Ectodermal cell (in vitro differentiated cells): ENCODE data around the gene RBM20.
"Not testable (repeated sequence)": the region's sequence is repeated elsewhere in the genome, so short reads cannot be mapped to it uniquely, and the experiment has no call there.

Experiments
- H3K27ac ChIP-seq: 2 replicates; pipeline ENCODE4 v1.7.0; 2013; ENCODE audit warnings: mild to moderate bottlenecking, low read depth, low read length; ENCODE audit not compliant: insufficient read depth, poor library complexity, severe bottlenecking
- H3K27me3 ChIP-seq: 2 replicates; pipeline ENCODE4 v1.7.0; 2013; ENCODE audit warnings: mild to moderate bottlenecking, low read length; ENCODE audit not compliant: insufficient read depth, control insufficient read depth, poor library complexity, severe bottlenecking
- H3K36me3 ChIP-seq: one replicate; pipeline ENCODE4 v1.7.0; 2013; ENCODE audit warnings: low read length; ENCODE audit not compliant: control insufficient read depth, insufficient read depth
- H3K4me1 ChIP-seq: one replicate; pipeline ENCODE4 v1.7.0; 2013; ENCODE audit warnings: low read length; ENCODE audit not compliant: control insufficient read depth, insufficient read depth
- H3K4me3 ChIP-seq: 2 replicates; pipeline ENCODE4 v1.7.0; 2013; ENCODE audit warnings: low read depth, low read length, control low read depth; ENCODE audit not compliant: insufficient read depth
- H3K9me3 ChIP-seq: 2 replicates; pipeline ENCODE4 v1.7.0; 2013; ENCODE audit warnings: mild to moderate bottlenecking, low read length, moderate library complexity; ENCODE audit not compliant: control insufficient read depth
- WGBS, 2 experiments: methylation state at CpG; one replicate each; pipeline ENCODE4 v1.1.7; 2013; ENCODE audit warnings: missing lambda C conversion rate in 2 of 2; 5-methylcytosine and 5-hydroxymethylcytosine counted together

RBM20 gene

DNA sequence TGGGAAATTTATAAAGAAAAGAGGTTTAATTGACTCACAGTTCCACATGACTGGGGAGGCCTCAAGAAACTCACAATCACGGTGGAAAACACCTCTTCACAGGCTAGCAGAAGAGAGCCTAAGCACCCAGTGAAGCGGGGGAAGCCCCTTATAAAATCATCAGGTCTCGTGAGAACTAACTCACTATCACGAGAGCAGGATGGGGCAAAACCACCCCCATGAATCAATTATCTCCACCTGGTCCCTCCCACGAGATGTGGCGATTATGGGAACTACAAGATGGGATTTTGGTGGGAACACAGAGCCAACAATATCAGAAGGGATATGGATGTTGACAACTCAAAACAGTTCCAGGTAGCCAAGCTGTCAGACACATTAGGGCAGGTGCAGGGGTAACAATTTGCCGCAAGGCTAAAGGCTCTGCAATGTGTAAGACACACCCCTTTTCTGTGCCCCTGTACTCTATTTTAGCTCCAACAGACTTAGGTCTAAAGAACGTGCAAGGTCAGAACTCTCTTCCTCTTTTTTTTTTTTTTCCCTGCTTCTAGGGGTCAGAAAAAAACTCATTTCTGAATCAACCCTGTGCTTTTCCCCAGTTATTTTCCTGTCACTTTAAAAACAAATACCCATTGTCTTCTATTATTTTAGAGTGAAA, 30.7 kb upstream of the RBM20 start:
- WGBS, 2 experiments: 93 to 94% methylated on average over 8 of the region's 8 CpGs
- Histone ChIP-seq H3K27ac (no peak overlapping the region), H3K4me3 (no peak overlapping the region), H3K36me3 (no peaks in the 10 kb centered on the region), H3K4me1 (peaks cover 16% of the 10 kb centered on the region), H3K27me3 (no peaks in the 10 kb centered on the region), H3K9me3 (no peaks in the 10 kb centered on the region)

DNA sequence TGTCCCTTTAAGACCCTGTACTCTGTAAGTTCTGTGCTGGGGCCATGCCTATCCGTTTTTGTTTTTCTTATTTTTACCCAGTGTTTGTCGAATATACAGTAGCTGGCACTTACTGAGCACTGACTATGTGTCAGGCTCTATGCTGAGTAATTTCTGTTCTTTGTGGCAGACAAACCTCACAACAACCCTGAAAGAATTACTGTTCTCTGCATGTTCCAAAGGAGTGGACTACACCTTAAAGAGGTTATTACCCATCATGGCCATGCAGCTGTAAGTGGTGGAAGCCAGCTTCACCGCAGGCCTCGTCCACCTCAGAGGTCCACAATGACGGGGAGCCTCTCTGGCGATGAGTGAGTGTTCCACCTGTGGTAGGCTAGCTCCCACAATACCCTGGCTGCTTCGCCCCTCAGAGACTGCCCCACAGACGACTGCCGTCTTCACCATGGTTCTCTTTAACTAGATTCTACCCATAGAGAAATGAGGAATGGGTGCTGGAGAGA, 30.1 kb upstream of the RBM20 start:
- Histone ChIP-seq H3K4me3 (no peak overlapping the region), H3K36me3 (no peaks in the 10 kb centered on the region), H3K9me3 (no peaks in the 10 kb centered on the region), H3K27ac (no peak overlapping the region), H3K4me1 (peaks cover 16% of the 10 kb centered on the region), H3K27me3 (no peaks in the 10 kb centered on the region)
- 93 to 95% methylated on average over 9 of the region's 9 CpGs for WGBS, 2 experiments

DNA sequence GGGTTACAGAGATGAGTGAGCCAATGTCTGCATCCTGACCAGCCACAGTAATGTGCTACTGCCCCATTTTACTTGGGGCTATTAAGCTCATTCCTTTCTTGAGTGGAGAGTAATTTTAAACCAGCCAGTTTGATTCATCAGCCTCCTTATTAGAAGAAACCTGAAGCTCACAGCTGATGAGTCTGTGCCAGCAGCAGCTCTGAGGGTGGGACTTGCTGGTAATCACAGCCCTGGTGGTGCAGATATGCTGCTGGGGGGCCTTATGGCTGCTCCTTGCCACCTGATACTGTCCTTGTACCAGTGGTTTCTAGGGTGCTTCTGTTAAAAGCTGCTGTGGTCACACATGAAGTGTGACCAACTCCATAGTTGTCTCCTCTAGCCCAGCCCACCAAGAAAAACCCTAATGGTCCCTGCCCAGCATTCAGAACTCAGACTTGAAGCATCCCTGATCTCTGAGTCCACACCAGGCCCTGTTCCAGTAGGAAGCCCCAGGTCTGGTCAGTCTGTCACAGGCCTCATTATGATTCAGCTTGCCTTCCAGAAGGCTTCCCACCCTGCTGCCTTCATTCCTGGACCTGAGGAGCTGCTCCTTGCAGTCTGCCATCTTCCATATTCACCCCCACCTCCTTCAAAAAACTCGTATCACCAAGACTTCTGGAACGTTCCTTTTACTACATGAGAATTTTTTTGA, 28.9 kb upstream of the RBM20 start:
- Histone ChIP-seq H3K4me3 (no peak overlapping the region), H3K27ac (no peak overlapping the region), H3K9me3 (no peaks in the 10 kb centered on the region), H3K27me3 (no peaks in the 10 kb centered on the region), H3K4me1 (peaks cover 25% of the 10 kb centered on the region), H3K36me3 (no peaks in the 10 kb centered on the region)
- 94% methylated on average over 2 of the region's 2 CpGs for WGBS, 2 experiments

DNA sequence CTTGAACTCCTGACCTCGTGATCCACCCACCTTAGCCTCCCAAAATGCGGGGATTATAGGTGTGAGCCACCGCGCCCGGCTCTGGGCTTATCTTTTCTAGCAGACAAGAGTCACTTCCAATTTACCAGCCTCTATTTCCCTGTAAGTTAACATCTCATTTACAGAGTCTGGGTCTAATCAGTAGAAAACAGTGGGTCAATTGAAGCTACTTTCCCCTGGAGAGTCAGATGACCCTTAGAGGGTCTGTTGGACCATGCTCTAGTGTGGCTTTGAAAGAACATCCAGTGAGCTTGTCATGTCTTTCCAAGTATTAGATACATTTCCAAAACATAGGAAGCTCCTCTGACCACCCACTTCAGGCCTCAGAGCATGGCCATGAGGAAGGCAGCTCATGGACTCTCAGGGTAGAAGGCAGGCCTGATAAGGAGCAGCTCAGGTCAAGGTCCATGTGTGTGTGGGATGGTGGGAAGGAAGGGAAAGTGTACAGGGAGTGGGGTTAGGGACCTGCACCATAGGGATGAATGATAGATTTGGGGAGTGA, 27.6 kb upstream of the RBM20 start:
- H3K36me3 ChIP-seq: no peaks in the 10 kb centered on the region
- H3K27ac ChIP-seq: no peak overlapping the region
- no peak overlapping the region for H3K4me3 ChIP-seq
- H3K27me3 ChIP-seq: no peaks in the 10 kb centered on the region
- peaks cover 21% of the 10 kb centered on the region for H3K4me1 ChIP-seq
- no peaks in the 10 kb centered on the region for H3K9me3 ChIP-seq
- 97% methylated on average over 5 of the region's 5 CpGs for WGBS, 2 experiments

DNA sequence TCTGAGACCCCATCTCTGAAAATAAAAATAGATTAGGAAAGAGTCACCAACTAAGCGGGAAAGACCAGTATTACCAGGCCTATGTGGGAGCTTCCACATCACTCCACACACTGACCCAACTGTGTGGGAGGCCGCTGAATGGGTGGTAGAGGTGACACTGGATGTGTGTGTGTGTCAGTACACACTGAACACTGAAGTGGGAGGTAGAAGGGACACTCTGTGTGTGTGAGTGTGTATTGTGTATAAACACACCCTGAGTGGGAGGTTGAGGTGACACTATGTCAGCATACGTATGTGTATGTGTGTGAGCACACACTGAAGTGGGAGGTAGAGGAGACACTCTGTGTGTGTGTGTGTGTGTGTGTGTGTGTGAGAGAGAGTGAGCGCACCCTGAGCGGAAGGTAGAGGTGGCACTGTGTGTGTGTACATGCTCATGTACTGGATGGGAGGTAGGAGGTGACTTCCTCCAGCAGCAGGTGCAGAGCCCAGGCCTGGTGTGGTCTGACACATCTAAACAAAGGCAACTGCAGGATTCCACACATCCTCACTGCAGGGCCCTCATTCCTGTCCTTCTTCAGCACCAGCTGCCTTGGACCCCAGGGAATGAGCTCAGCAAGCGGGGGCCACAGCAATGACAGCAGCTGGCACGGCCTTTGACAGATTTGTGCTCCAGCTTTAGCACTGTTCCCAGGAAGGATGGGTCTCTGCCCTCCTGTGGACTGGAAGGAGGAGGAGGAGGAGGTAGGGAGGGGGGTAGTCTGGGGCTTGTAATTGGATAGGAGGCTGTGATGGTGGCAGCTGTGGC, 26.5 kb upstream of the RBM20 start:
- Histone ChIP-seq H3K4me3 (no peak overlapping the region), H3K27ac (no peak overlapping the region), H3K9me3 (no peaks in the 10 kb centered on the region), H3K27me3 (no peaks in the 10 kb centered on the region), H3K4me1 (peaks cover 18% of the 10 kb centered on the region), H3K36me3 (no peaks in the 10 kb centered on the region)
- 83 to 88% methylated on average over 7 of the region's 7 CpGs for WGBS, 2 experiments

DNA sequence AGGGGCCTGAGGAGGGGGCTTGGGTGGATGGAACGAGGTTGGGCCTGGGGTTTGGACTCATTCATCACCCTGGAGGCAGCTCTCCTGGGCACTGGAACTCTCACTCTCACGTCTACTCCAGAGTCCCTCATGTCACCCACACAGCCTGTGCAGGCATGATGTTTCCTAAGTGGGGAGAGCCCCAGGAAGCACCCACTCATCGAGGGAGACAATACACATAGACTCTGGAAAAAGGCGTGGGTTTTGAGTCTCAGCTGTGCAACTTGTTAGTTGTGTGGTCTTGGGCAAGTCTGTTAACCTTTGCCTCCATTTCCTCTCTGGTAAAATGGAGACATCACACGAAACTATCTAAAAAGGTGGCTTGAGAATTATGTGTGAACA, 25.9 kb upstream of the RBM20 start:
- 72 to 78% methylated on average over 5 of the region's 5 CpGs for WGBS, 2 experiments
- H3K9me3 ChIP-seq: no peaks in the 10 kb centered on the region
- peaks cover 18% of the 10 kb centered on the region for H3K4me1 ChIP-seq
- no peaks in the 10 kb centered on the region for H3K36me3 ChIP-seq
- H3K27me3 ChIP-seq: no peaks in the 10 kb centered on the region
- no peak overlapping the region for H3K27ac ChIP-seq
- H3K4me3 ChIP-seq: no peak overlapping the region

DNA sequence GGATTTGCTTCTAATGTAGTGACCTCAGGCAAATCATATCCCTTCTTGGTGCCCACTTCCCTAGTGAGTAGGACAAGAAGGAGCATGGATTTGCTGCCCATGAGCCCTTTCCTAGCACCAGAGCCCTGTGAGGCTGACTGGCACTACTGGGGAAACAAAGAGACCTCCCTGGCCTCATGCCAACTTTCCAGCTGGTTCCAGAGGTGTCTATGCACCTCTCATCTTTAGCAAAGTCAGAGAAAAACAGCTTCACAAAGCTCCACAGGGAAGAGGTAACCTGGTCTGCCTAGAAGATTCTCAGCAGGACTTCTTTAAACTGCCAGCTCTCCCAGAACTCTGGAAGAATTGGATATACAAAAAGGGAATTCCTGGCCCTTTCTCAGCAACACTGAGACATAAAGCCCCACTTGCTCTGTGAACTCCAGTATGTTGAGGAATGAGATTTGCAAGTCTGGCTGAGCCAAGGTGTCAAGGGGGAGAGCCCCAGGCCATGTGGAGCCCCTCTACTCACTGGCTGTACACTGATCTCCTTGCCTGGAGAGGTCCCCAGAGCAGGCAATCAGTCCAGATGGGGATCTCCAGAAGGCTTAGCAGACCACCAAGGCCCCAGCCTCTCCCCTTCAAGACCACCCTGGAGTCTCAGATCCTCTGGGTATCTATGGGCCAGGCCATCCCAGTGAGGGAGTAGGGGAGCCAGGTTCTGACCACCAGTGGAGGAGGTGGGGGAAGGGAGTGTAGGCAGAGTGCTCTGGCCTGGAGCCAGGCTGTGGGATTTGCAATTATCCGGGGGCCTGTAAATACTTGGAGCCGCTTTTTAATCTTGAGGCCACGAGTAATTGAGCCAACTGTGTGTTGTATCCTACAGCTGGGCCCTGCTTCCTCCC, 24.4 kb upstream of the RBM20 start:
- Histone ChIP-seq H3K9me3 (no peaks in the 10 kb centered on the region), H3K4me1 (peaks cover 18% of the 10 kb centered on the region), H3K27ac (no peak overlapping the region), H3K36me3 (no peaks in the 10 kb centered on the region), H3K4me3 (no peak overlapping the region), H3K27me3 (no peaks in the 10 kb centered on the region)
- WGBS, 2 experiments: 86 to 91% methylated on average over 3 of the region's 3 CpGs

DNA sequence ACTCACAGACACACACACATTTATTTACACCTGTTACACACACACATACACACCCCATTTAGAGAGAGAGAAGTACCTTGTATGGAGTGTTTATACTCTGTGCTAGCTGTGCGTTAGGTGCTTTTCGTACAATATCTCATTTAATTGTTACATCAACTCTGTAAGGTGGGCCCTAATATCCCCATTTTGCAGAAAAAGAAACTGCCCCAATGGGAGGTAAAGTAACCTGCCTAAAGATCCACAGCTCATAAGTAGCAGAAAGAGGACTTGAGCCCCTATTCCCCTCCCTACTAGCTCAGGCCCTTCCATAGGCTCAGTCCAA, 23.8 kb upstream of the RBM20 start:
- 80 to 100% methylated on average over 1 to 2 of the region's 2 CpGs for WGBS, 2 experiments
- H3K27me3 ChIP-seq: no peaks in the 10 kb centered on the region
- no peak overlapping the region for H3K4me3 ChIP-seq
- no peaks in the 10 kb centered on the region for H3K9me3 ChIP-seq
- H3K27ac ChIP-seq: no peak overlapping the region
- H3K4me1 ChIP-seq: peaks cover 18% of the 10 kb centered on the region
- no peaks in the 10 kb centered on the region for H3K36me3 ChIP-seq

DNA sequence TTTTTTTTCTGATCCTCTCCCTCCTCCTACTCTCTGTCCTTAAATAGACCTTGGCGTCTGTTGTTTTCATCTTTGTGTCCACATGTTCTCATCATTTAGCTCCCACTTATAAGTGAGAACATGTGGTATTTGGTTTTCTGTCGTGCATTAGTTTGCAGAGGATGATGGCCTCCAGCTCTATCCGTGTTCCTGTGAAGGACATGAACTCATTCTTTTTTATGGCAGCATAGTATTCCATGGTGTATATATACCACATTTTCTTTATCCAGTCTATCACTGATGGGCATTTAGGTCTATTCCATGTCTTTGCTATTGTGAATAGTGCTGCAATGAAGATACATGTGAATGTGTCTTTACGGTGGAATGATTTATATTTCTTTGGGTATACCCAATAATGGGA, 20.8 kb upstream of the RBM20 start:
- H3K9me3 ChIP-seq, H3K27ac ChIP-seq, H3K4me3 ChIP-seq, H3K36me3 ChIP-seq, H3K27me3 ChIP-seq: not testable (repeated sequence)
- H3K4me1 ChIP-seq: peaks cover 11% of the 10 kb centered on the region
- 93 to 95% methylated on average over 4 of the region's 4 CpGs for WGBS, 2 experiments
